ENCODE results near the gene ETS2.

The ETS2 gene

DNA sequence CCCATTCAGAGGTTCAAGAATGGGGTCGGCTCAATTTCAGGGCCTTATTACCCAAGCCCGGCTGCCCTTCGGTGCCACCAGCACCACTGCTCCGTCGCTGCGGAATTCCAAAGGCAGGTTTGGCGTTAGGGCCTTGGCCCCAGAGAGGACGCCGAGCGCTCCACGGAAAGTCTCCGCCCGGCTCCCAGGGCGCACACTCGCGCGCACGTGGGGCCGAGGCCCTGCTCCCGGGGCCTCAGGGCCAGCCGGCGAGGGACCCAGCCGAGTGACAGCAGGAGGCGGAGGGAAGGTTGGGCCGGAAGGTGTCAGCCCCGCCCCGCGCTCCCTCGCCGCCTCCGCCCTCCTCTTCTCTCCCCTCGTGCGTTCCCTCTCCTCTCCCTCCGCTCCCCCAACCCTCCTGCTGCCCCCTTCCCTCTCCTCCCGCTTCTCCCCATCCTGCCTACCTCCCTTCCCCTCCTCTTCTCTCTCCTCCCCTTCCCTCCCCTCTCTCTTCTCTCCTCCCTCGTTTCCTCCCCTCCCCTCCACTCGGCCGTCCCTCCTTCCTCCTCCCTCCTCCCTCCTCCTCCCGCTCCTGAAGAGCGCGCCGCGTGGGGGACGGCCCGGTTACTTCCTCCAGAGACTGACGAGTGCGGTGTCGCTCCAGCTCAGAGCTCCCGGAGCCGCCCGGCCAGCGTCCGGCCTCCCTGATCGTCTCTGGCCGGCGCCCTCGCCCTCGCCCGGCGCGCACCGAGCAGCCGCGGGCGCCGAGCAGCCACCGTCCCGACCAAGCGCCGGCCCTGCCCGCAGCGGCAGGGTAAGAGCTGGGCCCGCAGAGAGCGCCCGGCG lies at the start of gene ETS2:
Gene ETS2 (plus strand): TSS at position 602 of the 825 bp plus-strand sequence. CDS start 4,106 bp downstream, outside the sequence.
- DNase-seq (ENCODE audit: low read depth in 2 of 2, low spot score in 1 of 2) = peak; percentile 46 to 57

DNA sequence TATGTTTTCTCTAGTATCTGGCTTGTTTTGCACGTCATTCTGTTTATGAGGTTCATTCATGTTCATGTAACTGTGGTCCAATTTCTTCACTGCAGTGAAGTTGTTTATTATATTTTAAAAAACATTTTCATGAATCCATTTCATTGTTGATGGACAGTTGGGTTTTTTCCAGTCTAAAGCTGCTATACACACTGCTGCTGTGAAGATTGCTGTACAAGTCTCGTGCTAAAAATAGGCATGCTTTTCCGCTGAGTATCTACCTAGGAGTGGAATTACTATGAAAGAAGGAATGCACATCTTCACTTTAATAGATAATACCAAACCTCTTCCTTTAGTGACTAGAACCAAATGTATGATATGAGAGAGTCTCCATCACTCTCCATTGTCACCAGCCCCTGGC lies 49.0 kb upstream of the ETS2 start:
- no peak for DNase-seq (ENCODE audit: low read depth in 2 of 2, low spot score in 1 of 2)

DNA sequence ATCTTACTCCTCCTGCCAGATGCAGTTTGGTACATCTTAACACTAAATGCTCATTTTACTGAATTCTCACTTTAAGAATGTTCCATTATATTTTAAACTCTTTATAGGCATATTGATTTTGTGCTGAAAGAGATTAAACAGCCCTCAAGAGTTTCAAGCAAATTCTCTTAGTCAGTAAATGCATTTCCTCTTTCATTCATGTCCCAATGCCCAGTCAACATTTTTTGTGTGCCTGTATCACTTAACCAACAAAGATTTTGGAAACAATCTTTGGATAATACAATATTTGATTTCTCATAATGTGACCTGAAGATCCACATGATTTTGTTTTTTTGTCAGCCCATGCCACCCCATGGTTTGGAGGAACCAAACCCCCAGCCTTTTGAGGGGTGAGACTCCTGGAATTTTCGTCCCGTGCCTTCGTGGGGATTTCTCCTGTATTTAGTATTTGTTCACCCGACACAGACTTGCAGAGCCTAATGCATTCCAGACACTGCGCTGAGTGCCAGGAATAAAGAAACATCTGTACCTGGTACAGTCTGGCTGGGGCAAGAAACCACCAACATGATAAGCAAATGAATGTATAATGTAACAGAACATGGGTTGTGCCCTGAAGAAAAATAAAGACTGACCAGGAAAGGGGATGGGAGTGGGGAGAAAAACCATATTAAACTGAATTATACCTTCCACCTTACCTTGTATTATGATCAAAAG lies 47.1 kb upstream of the ETS2 start:
- DNase-seq (ENCODE audit: low read depth in 2 of 2, low spot score in 1 of 2) = no peak

DNA sequence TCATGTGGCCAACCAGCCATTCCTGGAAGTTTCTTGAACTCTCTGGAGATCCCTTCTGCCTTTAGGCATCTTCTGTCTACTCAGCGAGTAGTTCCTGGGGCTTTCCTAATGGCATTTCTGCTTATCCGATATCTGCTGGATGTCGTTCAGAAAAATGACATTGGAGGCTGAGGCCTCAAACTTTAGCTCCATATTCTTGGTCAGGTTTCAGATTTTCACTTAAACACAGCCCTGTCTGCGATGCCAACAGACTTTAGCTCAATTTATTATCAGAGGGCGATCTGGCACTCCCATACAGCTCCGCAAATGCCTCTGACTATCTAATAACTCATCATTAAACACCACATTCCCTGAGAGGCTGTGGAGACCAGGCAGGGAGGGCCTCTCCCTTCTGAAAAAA lies 46.3 kb upstream of the ETS2 start:
- no peak for DNase-seq (ENCODE audit: low read depth in 2 of 2, low spot score in 1 of 2)

DNA sequence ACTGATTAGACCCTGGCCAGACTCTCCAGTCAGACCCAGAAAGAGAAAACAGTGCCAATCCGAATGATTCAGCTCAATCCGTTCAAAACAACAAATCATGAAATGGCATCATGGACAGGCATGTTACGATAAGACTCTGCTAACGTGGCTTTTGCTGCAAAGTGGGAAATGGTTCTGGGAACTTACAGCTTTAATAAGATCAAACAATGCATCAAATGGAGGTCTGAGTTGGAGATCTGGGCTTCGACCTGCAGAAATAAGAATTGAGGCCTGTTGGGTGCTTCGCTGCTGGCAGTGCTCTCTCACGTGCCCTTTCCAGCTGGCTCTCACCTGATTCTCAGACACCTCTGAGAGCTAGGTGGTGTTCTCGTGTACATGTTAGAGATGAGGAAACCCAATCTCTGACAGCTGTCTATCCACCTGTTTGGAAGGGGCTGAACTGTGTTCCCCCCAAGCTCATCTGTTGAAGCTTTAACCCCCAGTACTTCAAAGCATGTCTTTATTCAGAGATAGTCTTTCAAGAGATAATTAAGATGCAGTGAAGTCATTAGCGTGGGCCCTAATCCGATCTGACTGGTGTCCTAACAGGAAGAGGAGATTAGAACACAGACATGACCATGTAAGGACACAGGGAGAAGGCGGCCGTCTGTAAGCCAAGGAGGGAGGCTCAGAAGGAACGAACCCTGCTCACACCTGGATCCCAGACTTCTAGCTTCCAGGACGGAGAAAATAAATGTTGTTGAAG lies 45.5 kb upstream of the ETS2 start:
- no peak for DNase-seq (ENCODE audit: low read depth in 2 of 2, low spot score in 1 of 2)

DNA sequence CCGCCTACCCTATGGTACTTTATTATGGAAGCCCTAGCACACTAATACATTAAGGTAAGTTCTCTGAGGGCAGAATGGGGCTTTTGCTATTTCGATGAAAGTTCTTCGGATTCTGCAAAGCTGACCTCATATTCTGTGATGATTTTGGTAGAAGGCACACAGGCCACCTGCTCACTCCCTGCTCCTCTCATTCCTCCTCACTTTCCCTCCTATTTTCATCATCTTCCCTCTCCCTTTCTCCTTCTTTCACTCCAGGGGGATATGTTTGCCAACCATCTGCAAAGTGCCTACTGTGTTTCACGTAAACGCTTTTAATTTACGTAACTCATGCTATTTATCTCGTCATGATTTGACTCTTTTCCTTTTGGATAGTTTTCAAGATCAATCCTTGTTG lies 45.0 kb upstream of the ETS2 start:
- no peak for DNase-seq (ENCODE audit: low read depth in 2 of 2, low spot score in 1 of 2)

DNA sequence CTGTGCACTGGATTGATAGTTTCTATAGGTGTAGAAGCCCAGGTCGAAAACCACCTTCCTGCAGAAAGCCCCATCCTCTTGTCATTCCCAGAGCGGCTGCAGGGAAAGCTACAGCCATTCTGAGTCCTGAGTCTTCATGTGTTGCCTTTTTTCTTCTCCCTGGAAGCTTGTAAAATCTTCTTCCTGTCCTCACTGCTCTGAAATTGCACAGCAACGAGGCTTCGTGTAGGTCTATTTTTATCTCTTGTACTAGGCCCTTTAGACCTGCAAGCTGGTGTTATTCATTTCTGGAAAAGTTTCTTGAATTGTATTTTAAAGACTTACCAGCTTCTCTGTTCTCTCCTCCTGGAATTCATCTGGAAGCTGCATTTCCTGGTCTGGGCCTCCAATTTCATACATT lies 44.2 kb upstream of the ETS2 start:
- no peak for DNase-seq (ENCODE audit: low read depth in 2 of 2, low spot score in 1 of 2)

DNA sequence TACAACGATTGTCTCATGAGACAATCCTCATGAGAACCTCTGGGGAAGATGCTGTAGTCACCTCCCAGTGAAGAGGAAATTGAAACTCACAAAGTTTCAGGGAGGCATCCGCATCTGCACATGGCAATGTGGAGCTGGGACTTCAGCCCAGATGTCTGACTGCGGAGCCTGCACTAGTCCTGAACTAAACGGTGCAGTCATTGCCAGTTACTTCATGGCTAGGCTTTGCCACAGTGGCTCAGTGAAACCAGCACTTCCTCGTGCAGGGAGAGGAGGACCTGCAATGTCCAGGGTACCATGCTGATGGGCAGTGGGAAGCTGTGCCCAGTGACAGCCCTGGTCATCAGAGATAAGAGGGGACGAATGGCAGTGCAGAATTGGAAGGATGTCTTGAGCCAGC lies 40.7 kb upstream of the ETS2 start:
- no peak for DNase-seq (ENCODE audit: low read depth in 2 of 2, low spot score in 1 of 2)

GRCh38 chr21:38766987-38767722 lies 38.6 kb upstream of the ETS2 start:
- peak in 1 of 2 donors; percentile 16 for DNase-seq (ENCODE audit: low read depth in 2 of 2, low spot score in 1 of 2)

- DNase-seq (ENCODE audit: low read depth in 2 of 2, low spot score in 1 of 2) = peak in 1 of 2 donors; percentile 2
Measured at GRCh38 chr21:38768471-38769063, 37.2 kb upstream of the ETS2 start.

DNA sequence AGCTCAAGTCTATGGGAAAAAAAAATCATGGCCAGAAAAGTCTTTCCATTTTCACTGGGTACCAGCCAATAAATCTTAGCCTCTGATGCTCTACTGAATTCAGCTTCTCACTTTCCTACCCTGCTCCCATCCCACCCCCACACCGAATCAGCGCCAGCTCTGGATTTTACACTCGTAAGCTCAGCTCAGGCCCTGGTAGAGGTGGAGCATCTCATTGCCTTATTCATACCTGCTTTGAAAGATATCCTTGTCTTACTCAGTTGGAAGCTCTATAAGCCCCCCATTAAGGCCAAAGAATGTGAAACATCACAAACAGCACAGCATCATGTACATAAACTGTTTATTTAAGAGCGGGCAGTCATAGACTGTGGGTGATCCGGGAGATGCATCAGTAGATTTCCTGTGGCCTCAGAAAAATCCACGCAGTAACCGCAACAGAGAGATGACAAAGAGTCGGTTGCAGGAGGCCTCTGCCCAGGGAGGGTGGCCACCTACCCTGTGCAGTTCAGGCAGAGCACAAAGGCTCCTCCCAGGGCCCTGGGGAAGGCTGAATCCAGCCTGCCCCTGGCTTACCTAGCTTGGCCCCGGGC lies 36.4 kb upstream of the ETS2 start:
- DNase-seq (ENCODE audit: low read depth in 2 of 2, low spot score in 1 of 2) = no peak

DNA sequence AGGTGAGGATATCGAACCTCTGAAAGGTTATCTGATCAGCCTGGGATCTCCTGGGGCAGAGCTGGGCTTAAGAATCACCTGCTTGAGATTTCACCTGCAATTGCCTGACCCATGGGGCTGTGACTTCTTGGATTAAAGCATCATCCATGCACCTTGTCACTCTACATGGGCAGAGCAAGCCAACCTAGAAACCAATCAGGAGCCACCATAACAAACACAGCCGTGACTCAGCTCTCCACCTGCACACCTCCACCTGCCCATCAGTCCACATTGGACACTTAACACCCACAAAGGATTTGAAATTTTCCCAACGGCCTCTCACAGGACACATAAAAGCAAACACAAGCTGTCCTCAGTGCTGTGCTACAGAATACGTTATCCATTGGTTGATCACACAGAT lies 35.1 kb upstream of the ETS2 start:
- no peak for DNase-seq (ENCODE audit: low read depth in 2 of 2, low spot score in 1 of 2)

DNA sequence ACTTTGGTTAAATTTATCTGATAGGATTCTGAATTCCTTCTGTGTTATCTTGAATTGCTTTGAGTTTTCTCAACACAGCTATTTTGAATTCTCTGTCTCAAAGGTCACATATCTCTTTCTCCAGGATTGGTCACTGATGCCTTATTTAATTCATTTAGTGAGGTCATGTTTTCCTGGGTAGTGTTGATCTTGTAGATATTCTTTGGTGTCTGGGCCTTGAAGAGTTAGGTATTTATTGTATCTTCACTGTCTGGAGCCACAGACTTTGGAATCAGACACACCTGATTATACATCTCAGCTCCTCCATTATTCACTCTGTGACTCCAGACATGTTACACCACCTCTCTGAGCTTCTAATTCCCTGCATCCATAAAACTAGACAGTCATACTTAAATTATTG lies 34.2 kb upstream of the ETS2 start:
- no peak for DNase-seq (ENCODE audit: low read depth in 2 of 2, low spot score in 1 of 2)

GRCh38 chr21:38772646-38773045 lies 33.1 kb upstream of the ETS2 start:
- no peak for DNase-seq (ENCODE audit: low read depth in 2 of 2, low spot score in 1 of 2)

- no peak for DNase-seq (ENCODE audit: low read depth in 2 of 2, low spot score in 1 of 2)
Measured at GRCh38 chr21:38773099-38774061, 32.3 kb upstream of the ETS2 start.

- DNase-seq (ENCODE audit: low read depth in 2 of 2, low spot score in 1 of 2) = no peak
Measured at GRCh38 chr21:38774152-38774551, 31.6 kb upstream of the ETS2 start.

DNA sequence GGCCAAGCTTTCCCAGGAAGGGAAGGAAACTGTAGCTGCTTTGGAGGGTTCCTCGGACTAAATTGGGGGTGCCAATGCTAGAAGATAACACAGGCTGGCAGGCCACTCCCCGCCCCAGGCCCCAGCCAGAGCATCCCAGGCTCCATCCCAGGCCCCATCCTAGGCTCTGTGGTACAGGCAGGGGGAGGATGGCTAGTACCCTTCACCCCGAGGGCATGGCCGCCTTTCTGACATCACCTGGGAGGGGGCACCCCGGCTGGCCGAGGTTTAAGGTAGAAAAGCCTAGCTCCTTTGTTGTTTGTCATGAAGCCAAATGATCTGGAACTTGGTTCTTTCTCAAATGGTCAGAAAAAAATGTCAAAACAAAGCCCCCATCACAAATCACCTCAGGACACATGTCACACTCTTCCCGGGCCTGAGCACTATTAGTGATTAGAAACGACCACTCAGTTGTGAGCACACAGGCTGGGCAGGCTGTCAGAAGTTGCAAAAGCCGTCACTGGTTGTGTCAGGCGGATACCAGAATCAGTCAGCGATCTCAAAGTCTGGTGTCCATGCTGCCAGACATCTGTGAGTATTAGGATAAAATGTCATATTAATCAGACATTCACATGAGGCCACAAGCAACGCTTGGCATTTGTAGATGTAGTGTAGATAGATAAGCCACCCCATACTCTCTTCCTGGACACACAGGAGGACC lies 31.0 kb upstream of the ETS2 start:
- DNase-seq (ENCODE audit: low read depth in 2 of 2, low spot score in 1 of 2) = no peak

DNA sequence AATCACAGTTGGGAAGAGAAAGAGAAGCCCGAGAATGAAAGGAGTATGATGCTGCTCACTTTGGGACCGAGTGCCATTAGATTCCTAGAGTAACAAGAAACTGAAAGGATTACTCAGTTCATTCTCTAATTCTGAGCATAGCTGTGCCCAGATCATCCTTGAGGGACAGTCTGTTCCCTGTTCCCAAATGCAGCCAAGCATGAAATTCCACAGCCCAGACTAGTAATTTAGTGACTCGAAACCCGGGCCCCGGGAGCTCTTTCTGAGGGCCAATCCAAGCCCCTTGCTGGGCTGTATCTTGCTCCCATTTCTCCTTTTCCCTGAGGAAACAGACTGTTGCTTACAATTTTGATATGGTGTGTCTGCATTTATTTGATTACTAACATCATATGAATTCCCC lies 30.0 kb upstream of the ETS2 start:
- DNase-seq (ENCODE audit: low read depth in 2 of 2, low spot score in 1 of 2) = no peak

- DNase-seq (ENCODE audit: low read depth in 2 of 2, low spot score in 1 of 2) = no peak
Measured at GRCh38 chr21:38777015-38777414, 28.7 kb upstream of the ETS2 start.

All from stimulated activated CD8-positive, alpha-beta memory T cell treated with anti-CD3 and anti-CD28 coated beads, Interleukin-4, amount 100 ng/mL, for 4 hours (primary cell).